NCI-H82 treated with DMSO at 0.1 percent for 48 hours (cell line): Measurements from ENCODE around the gene LMTK3.

Experiments
- DNase-seq: peaks from one replicate; lab custom pipeline; 2025; ENCODE audit not compliant: unreplicated experiment; lab: John Stamatoyannopoulos, UW

The LMTK3 gene

GRCh38 chr19:48511800-48512503, at the start of gene LMTK3:
Gene LMTK3, minus strand, starts transcription at chr19:48511835. Its CDS starts 259 bp downstream, at chr19:48511576.
- no peak for DNase-seq

GRCh38 chr19:48561412-48561811, 49.8 kb upstream of the LMTK3 start:
- DNase-seq: no peak

GRCh38 chr19:48560095-48560530, 48.5 kb upstream of the LMTK3 start:
- DNase-seq: no peak

- no peak for DNase-seq
Measured at GRCh38 chr19:48558018-48558684, 46.5 kb upstream of the LMTK3 start.

- no peak for DNase-seq
Measured at GRCh38 chr19:48556825-48557224, 45.2 kb upstream of the LMTK3 start.

GRCh38 chr19:48556163-48556562, 44.5 kb upstream of the LMTK3 start:
- no peak for DNase-seq

GRCh38 chr19:48554385-48555091, 42.9 kb upstream of the LMTK3 start:
- DNase-seq: no peak

- DNase-seq: no peak
Measured at GRCh38 chr19:48553676-48554384, 42.2 kb upstream of the LMTK3 start.

- DNase-seq: no peak
Measured at GRCh38 chr19:48552406-48553322, 41.0 kb upstream of the LMTK3 start.

GRCh38 chr19:48551437-48552302, 40.0 kb upstream of the LMTK3 start, which contains the start of gene SULT2B1:
Gene SULT2B1, plus strand, starts transcription at chr19:48552172. Its CDS starts 81 bp downstream, at chr19:48552253.
- DNase-seq: no peak

GRCh38 chr19:48549380-48549779, 37.7 kb upstream of the LMTK3 start:
- DNase-seq: no peak

- DNase-seq: no peak
Measured at GRCh38 chr19:48548253-48548911, 36.7 kb upstream of the LMTK3 start.

- DNase-seq: no peak
Measured at GRCh38 chr19:48547722-48548121, 36.1 kb upstream of the LMTK3 start.

- DNase-seq: no peak
Measured at GRCh38 chr19:48544856-48545750, 33.5 kb upstream of the LMTK3 start.

GRCh38 chr19:48543121-48543710, 31.6 kb upstream of the LMTK3 start:
- DNase-seq: no peak

GRCh38 chr19:48541813-48542212, 30.2 kb upstream of the LMTK3 start:
- DNase-seq: no peak

- DNase-seq: no peak
Measured at GRCh38 chr19:48540110-48540509, 28.5 kb upstream of the LMTK3 start.
